Measurements from ENCODE around the gene OXER1.
"Not testable (repeated sequence)": the region's sequence is repeated elsewhere in the genome, so short reads cannot be mapped to it uniquely, and the experiment has no call there.

OXER1 gene

DNA sequence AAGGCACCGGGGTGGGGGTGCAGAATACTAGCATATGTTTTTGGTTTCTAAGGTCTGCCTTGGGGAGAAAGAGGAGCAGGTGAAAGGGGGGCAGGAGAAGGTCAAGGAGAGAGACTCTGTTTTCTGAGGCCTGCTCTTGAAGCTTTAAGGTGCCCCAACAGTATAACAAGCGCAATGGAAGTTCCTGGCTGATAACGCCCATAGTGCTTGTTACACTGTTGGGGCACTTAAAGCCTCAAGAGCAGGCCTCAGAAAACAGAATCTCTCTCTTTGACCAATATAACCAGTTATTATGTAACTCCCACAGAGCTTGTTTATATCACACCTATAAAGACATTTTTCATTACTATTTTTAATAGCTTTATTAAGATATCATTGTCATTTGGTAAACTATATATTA, 16.5 kb downstream of the OXER1 start:
- DNase-seq, result no peak

GRCh38 chr2:42744545-42745082, 19.3 kb downstream of the OXER1 start:
- DNase-seq, result no peak

GRCh38 chr2:42743659-42743990, 20.3 kb downstream of the OXER1 start:
- DNase-seq, result no peak

- no peak for DNase-seq
Observed at GRCh38 chr2:42742740-42743658, 20.9 kb downstream of the OXER1 start.

GRCh38 chr2:42741140-42741539, 22.8 kb downstream of the OXER1 start:
- no peak for DNase-seq

DNA sequence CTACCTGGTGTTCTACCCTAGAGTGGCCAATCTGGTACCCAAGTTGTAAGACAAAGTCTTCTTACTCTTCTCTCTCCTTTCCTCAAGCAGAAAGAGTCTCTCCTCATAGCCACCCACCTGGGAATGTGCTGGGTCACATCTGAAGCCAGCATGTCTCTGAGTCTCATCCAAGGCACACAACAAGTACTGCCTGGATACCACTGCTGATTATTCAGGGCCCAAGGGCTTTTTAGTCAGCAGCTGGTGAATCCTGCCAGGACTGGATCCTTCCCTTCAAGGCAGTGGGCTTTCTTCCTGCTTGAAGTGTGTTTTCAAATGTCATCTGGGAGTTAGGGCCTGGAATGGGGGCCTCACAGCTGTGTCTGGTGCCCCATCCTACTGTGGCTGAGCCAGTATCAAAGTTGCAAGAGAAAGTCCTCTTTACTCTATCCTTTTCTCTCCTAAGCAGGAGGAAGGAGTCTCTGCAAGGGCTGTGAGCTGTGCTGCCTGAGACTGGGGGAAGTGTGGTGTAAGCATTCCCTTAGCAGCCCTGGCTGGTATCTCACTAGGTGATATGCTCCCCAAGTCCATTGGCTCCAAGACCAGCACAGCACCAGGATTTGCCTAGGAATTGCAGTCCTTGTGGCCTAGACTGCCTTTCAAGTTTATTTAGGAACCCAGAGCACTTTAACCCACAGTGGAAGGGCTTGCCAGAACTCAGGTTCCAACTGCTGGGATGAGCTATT, 27.2 kb downstream of the OXER1 start:
- no peak for DNase-seq

DNA sequence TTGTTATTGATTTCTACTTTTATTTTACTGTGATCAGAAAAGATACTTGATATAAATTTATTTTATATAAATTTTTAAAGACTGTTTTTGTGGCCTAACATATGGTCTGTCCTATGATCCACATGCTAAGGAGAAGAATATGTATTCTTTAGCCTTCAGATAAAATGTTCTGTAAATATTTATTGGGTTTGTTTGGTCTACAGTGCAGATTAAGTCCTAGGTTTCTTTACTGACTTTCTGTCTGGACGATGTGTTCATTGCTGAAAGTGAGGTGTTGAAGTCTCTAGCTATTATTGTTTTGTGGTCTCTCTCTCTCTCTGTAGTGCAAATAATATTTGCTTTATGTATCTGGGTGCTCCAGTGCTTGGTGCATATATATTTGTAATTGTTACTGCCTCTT, 30.1 kb downstream of the OXER1 start:
- DNase-seq, result no peak

GRCh38 chr2:42731316-42731715, 32.6 kb downstream of the OXER1 start:
- DNase-seq, result not testable (repeated sequence)

- DNase-seq, result no peak
Observed at GRCh38 chr2:42726680-42727079, 37.3 kb downstream of the OXER1 start.

- no peak for DNase-seq
Observed at GRCh38 chr2:42725657-42726056, 38.3 kb downstream of the OXER1 start.

GRCh38 chr2:42724886-42725285, 39.0 kb downstream of the OXER1 start:
- no peak for DNase-seq

GRCh38 chr2:42723465-42723864, 40.5 kb downstream of the OXER1 start:
- no peak for DNase-seq

GRCh38 chr2:42722320-42723190, 41.4 kb downstream of the OXER1 start:
- DNase-seq, result no peak

- DNase-seq, result no peak
Observed at GRCh38 chr2:42721898-42722297, 42.0 kb downstream of the OXER1 start.

DNA sequence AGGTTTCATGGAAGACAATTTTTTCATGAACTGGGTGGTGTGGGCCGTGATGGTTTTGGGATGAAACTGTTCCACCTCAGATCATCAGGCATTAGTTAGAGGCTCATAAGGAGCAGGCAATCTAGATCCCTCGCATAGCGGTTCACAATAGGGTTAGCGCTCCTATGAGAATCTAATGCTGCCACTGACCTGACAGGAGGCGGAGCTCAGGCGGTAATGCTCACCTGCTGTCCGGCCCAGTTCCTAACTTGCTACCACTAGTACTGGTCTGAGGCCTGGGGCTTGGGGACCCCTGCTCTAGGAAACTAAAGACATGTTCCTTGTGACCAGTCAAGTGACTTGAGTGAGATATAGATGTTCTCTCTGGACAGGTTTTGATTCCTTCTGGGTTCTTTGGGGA, 49.2 kb downstream of the OXER1 start:
- no peak for DNase-seq

- no peak for DNase-seq
Observed at GRCh38 chr2:42713920-42714319, 50.0 kb downstream of the OXER1 start.

GRCh38 chr2:42712934-42713333, 51.0 kb downstream of the OXER1 start:
- DNase-seq, result no peak

Data from activated gamma-delta T cell (primary cell).